Kidney epithelial cell (primary cell): ENCODE data around the gene GP1BB. TPM values are rescaled to one million over a fixed set of nuclear protein-coding genes. Genes with fewer than 3 reads are reported as not detected.

Experiments
- DNase-seq: peaks from one replicate; pipeline ENCODE4 v3.0.0-alpha.2; 2010; ENCODE audit warnings: low read depth
- H3K27me3 ChIP-seq: 2 replicates; pipeline ENCODE4 v1.6.0; 2011; ENCODE audit warnings: low read length; ENCODE audit not compliant: control insufficient read depth, insufficient read depth
- H3K36me3 ChIP-seq: 2 replicates; pipeline ENCODE4 v1.5.1; 2011; ENCODE audit warnings: low read length; ENCODE audit not compliant: control insufficient read depth, insufficient read depth
- H3K4me3 ChIP-seq: 2 replicates; pipeline ENCODE4 v1.5.1; 2011; ENCODE audit warnings: low read depth, mild to moderate bottlenecking, control low read depth, low read length
- total RNA-seq: library from RNA; depleted of rRNA; stranded (reverse); fragments of >200 nt; gene quantifications from 2 replicates; pipeline ENCODE4 v1.2.3, GENCODE V29; 2015
- TF ChIP-seq, protein P1 (sequence below): IDR thresholded peaks from 2 replicates; pipeline ENCODE4 v1.5.1; 2011; ENCODE audit warnings: mild to moderate bottlenecking, moderate library complexity, low read length, control low read depth, inconsistent platforms; ENCODE audit not compliant: insufficient read depth, poor library complexity, severe bottlenecking

Gene GP1BB
- total RNA-seq, 1 donor from 2014 or later, result 0.50 TPM

DNA sequence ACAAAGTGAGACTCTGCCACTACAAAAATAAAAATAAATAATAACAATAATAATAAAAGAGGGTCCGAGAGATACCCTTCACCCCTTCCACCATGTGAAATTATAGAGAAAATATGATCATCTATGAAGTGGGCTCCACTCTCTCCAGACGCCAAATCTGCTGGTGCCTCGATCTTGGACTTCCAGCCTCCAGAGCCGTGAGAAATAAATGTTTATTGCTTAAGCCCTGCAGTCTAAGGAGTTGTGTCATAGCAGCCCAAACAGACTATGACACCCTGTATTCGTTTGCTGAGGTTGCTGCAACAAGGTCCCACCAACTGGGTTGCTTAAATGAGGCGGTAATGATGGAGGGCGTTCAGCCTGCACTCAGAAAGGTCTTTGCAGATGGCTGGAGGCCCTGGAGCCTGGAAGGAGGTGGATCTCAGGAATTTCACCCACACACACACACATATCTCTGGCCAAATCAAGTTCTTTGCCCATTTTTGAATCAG, 16.6 kb upstream of the GP1BB start:
- DNase-seq, result no peak
- Histone ChIP-seq H3K27me3 (peaks cover 21% of the 10 kb centered on the region), H3K36me3 (no peaks in the 10 kb centered on the region), H3K4me3 (no peak overlapping the region)
- TF ChIP-seq, protein P1, sequence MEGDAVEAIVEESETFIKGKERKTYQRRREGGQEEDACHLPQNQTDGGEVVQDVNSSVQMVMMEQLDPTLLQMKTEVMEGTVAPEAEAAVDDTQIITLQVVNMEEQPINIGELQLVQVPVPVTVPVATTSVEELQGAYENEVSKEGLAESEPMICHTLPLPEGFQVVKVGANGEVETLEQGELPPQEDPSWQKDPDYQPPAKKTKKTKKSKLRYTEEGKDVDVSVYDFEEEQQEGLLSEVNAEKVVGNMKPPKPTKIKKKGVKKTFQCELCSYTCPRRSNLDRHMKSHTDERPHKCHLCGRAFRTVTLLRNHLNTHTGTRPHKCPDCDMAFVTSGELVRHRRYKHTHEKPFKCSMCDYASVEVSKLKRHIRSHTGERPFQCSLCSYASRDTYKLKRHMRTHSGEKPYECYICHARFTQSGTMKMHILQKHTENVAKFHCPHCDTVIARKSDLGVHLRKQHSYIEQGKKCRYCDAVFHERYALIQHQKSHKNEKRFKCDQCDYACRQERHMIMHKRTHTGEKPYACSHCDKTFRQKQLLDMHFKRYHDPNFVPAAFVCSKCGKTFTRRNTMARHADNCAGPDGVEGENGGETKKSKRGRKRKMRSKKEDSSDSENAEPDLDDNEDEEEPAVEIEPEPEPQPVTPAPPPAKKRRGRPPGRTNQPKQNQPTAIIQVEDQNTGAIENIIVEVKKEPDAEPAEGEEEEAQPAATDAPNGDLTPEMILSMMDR, result no peak

DNA sequence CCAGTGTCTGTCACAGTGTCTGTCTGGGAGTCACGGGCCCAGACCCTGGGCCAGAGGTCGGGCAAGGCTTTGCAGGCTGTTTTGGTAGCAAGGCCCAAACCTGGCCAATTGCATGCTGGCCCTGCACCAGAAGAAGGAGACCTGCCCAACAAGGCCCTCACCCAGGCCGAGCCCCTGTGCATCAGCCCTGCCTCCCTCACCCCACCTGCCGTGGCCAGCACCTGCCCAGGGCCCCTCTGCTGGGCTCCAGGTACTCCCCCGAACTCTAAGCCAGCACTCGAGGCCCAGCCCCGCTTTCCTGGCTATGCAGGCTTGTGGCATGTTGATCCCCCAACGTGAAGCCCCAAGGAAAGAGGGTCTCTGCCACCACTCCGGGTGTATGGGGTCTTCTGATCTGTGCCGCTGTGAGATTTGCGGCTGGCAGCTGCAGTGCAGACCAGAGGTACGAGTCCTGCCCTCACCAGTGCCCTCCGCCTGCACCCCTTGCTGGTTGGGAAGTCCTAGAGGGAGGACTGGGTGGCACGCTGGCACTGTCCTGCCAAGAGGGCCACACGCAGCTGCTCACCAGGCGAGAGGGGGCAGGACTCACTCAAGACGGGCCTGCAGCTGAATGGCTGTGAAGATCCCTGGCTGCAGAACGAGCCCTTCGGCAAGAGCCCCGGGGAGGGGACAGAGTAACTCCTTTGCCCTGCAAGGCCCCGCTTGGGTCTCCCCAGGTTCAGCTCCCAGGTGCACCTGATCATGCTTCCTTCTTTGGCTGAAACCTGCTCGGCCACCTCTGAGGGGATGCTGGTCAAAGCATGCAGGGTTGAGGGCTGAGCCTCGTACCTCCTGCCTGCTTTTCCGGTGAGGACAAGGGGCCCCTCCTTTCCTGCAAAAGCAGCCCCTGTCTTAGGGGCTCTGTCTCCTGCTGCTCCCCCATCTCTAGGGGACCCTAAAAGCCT, 15.7 kb upstream of the GP1BB start:
- Histone ChIP-seq H3K27me3 (peaks cover 26% of the 10 kb centered on the region), H3K4me3 (no peak overlapping the region), H3K36me3 (no peaks in the 10 kb centered on the region)
- TF ChIP-seq, protein P1, result no peak
- no peak for DNase-seq

DNA sequence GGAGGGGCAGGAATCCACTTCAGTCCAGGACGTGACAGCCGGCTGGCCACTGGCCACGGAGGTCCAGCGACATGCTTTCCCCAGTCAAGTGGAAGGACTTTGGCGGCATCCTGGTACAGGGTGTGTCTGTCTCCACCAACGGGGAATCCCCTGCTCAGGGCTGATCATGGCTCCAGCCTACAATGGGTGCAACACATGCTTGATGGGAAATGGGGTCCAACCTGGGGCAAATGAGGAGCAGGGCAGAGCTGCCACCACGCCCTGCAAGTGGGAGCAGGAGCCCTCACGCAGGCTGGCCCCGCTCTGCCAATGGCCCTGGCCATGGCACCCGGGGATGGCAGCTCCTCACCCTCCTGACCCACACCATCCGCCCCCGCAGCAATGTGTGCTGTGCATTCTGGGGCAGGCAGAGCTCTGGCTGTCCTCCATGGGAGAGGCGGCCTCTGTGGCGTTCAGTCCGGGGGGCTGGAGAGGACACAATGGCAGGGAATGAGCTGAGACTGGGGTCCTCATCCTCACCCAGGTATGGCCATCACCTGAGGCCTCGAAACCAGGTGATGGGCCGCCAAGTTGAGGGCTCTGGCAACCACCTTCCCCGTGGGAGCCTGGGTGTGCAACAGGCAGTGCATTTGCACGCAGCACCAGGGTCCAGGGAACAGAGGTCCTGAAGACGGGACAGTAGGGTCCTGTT, 14.9 kb upstream of the GP1BB start:
- H3K36me3 ChIP-seq, result no peaks in the 10 kb centered on the region
- peaks cover 31% of the 10 kb centered on the region for H3K27me3 ChIP-seq
- no peak for DNase-seq
- TF ChIP-seq, protein P1, result no peak
- H3K4me3 ChIP-seq, result no peak overlapping the region

DNA sequence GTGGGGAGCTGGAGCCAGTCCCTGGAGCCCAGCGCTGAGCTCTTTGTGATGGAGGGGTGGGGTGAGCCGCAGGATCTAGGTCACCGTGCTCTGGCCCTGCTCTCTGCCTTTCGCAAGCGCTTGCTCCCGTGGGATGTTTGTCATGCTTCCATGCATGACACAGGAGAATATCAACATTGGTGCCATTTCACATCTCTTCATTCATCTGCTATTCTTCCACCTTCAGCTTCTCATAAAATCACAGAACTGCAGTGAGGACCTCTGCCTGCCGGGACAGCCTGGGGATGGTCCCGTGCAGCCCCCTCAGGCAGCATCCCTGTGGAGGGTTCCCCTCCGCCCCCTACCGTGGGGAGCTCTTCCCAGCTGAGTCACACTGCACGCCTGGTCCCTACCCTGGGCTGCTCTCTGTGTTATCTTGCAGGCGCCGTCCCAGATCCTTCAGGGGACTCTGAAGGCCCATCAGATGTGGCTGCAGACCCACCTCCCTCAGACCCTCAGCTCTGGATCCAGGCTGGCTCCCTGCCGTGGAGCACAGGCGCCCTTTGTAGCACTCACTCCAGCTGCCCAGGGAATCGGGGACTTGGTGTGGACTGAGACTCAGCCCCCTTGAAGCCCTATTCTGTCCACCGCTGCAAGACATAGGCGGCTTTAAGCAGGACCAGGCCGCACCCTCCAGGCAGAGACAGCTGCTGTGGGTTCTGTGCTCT, 14.1 kb upstream of the GP1BB start:
- Histone ChIP-seq H3K4me3 (no peak overlapping the region), H3K36me3 (no peaks in the 10 kb centered on the region), H3K27me3 (peaks cover 36% of the 10 kb centered on the region)
- DNase-seq, result no peak
- TF ChIP-seq, protein P1, result no peak

DNA sequence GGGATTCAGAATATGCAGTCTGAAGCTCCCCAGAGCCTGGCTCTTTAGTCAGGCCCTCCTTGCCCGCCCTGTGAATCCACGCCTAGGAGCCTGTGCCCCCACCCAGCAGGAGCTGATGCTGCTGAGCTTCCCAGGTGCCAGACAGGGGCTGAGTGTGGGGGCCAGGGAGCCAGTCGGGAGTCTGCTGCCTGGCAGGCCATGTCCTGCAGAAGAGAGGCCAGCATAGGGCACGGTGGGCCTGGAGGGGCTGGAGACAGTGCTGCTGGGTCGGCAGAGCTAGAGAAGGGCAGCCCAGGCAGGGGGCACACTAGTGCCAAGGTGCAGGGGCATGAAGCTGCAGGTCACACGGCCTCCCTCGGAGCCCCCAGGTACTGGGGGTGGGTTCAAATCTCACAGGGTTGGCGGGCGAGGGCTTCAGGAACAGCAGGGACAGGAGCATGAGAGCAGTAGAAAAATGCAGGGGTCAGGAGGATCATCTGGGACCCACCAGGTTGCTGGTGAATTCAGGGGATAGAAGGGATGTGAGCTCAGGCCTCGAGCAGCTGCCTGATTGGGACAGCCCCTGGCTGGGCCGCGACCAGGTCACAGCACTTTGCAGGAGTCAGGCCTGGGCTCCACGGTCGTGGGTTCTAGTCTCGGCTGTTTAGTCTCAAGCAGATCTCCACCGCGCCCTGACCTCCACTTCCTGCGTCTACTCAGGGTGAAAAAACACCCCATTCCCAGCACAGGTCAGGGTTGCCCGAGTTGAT, 13.1 kb upstream of the GP1BB start:
- peaks cover 39% of the 10 kb centered on the region for H3K27me3 ChIP-seq
- H3K36me3 ChIP-seq, result no peaks in the 10 kb centered on the region
- TF ChIP-seq, protein P1, result no peak
- no peak for DNase-seq
- H3K4me3 ChIP-seq, result no peak overlapping the region
